ENCODE results near the gene ALKBH8.

GRCh38 chr11:107467696-107468095 is 97.8 kb downstream of the ALKBH8 start:
- TF ChIP-seq CTCF (IDR thresholded peaks at IDR 0.05): no peak
- no peak for TF ChIP-seq POLR2A (IDR thresholded peaks at IDR 0.05)
